Astrocyte of the hippocampus (primary cell): ENCODE measurements around the gene CFI.

Experiments
- DNase-seq: peaks from one replicate; pipeline ENCODE4 v3.0.0; 2011; ENCODE audit warnings: low read depth, low spot score

CFI gene

GRCh38 chr4:109730619-109731545 lies 70.9 kb downstream of the CFI start:
- DNase-seq: no peak

DNA sequence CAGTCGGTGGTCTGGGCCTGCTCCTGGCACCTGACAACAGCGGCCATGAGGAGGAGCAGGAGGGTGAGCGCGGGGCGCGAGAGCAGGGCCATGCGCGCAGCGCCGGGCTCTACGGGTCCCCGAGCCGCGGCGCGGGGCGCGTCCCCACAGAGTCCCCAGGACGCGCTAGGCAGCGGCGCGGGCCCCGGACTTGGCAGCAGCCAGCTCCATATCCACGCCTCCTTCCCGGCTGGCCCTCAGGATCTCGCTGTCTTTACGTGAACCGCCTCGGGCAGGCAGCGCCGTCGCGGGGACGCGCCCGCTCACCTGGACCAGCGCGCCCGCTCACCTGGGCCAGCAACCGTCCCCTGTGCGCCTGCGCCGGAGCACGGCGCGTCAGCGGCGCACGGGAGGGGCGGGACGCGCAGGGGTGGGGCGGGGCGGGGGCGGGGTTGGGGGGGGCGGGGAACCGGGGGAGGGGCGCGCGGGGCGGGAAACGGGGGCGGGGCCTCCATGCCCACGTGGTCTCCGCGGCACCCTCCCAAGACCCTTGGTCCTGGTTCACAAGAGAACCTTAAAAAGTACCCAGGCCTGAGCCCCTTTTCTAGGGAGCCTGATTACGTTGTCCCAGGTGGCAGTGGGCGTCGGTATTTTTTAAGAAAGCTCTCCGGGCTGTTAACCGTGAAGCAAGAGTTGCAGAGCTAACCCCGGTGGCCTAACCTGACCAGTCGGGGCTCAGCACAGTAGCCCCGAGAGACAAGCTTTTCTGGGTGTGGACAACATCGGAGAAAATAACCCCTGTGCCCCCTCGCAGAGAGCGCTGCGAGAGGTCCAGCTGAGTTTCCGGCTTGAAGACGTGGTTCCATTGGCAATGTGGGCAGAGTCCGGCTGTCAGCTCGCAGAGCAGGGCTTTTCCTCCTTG lies 71.8 kb downstream of the CFI start, which contains the start of gene PLA2G12A:
PLA2G12A (minus strand) TSS at position 353 of the 901 bp plus-strand sequence; CDS start at position 92, 261 bp downstream.
- peak; percentile 86 for DNase-seq

DNA sequence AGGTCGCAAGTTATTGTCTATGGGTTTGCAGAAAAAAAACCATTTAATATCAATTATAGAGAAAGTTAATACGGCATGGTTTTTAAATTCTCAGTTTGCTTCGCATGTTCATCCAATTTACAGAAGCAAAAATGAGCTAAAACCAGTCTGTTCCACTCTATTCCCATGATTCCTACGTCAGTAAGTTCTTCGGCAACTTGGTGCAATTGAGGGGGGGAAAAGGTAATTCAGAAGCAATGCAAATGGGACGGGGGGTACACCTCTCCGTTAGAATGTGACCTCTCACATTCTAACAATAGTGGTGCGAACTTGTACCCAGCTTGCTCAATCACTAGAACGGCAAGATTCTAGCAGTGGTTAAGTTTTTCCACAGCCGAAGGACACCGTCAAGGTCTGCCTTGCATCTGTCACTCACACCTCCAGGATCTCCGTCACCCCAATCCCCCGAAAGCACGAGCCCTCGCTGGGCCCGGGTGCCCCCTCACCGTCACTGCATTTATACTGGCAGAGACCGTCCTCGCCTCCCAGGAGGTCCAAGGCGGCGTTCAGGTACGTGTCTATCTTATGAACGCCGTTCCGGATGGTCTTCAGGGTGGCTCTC lies 72.6 kb downstream of the CFI start:
- DNase-seq: peak; percentile 52

DNA sequence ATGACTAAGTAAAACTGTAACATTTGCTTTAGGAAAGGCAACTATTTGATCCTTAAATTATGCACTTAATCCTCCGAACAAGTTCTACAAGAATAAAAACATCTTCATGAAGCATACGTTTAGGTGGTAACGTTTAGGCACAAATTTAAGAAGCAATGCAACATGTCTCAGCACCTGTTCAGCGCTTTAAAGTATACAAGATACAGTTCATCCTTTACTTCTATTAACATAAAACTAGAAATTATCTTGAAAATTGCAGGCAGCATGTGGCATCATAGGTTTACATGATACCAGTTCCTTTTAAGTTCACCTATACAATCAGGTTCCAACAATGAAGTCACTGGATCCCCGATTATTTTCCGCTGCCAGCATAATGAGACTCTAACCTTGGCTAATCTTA lies 73.4 kb downstream of the CFI start:
- no peak for DNase-seq

DNA sequence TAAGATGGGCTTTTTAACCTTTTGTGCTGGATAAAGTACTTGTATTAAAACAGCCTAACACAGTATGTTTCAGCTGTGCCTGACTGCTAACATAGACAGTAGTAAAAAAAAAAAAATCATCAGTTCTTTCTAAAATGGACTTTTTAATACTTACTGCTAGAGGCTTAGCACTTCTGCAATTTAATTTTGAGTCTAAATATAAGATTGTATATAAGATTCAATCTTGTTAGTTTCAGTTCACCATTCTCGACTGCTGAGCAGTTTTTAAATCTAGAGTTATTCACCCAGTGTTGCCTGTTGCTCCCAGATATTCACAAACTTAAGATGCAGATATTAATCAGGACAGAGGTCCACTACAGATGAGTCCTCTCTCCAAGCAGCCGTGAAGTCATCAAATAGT lies 78.7 kb downstream of the CFI start:
- no peak for DNase-seq

GRCh38 chr4:109722357-109722756 lies 79.4 kb downstream of the CFI start:
- no peak for DNase-seq

DNA sequence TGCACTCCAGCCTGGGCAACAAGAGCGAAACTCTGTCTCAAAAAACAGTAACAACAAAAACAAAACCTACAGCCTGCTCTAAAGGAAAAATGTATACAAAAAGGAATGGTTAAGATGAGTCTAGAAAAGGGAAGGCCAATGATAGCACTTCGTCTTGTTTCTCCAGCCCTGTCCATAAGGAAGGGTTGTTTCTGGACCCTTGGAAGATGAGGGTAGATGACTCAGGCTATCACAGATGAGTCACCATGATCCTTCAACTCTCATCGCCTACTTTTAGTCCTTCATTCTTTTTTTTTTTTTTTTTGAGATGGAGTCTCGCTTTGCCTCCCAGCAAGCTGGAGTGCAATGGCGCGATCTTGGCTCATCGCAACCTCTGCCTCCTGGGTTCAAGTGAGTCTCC lies 80.8 kb downstream of the CFI start:
- DNase-seq: no peak

DNA sequence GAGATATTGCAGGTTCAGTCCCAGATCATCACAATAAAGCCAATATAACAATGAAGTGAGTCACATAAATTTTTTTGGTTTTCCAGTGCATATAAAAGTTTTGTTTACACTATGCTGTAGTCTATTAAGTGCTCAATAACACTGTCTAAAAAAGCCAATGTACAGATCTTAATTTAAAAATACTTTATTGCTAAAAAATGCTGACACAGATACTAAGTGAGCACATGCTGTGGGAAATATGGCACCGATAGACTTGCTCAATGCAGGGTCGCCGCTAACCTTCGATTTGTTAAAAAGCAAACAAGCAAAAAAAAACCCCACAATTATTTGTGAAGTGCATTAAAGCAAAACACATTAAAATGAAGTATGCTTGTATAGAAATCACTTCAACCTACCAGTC lies 82.2 kb downstream of the CFI start:
- no peak for DNase-seq

GRCh38 chr4:109718759-109719158 lies 83.0 kb downstream of the CFI start:
- no peak for DNase-seq

DNA sequence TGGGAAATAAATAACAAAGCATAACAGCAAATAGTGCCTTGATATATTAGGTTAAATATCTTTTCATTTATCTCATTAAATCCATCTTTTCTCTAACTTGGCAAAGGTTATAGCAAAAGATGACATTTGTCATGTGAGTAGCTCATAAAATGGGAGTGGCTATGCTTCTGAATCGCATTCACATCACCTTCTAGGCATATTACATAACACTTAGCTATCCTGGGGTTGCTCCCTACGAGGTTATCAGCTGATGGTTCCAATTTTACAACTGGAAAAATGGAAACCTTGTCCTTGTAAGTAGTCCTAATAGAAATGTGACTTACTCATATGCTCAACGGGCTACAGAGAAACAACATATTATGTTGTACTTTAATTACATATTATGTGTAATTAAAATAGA lies 88.3 kb downstream of the CFI start:
- no peak for DNase-seq

DNA sequence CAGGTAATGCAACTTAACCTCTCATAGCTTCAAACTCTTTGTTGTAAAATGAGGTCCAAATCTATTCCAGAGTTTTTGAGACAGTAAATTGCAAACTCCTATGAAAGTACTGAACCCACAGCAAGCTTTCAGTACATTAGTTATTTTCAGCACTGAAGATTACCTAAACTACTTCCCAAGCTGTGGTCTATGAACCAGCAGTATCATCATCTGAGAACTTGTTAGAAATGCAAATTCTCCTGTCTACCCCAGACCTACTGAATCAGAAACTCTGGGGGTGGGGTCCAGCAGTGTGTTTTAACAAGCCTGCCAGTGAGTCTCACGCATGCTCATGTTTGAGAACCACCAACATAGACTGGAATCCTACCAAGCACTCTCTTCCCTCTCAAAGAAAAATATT lies 92.8 kb downstream of the CFI start:
- DNase-seq: peak; percentile 11

GRCh38 chr4:109708435-109708834 lies 93.4 kb downstream of the CFI start:
- peak; percentile 16 for DNase-seq

- peak; percentile 21 for DNase-seq
Observed at GRCh38 chr4:109703664-109704361, 98.0 kb downstream of the CFI start.

- DNase-seq: peak; percentile 90
Observed at GRCh38 chr4:109702950-109703663, 98.7 kb downstream of the CFI start, which contains the start of gene CASP6. CASP6 (minus strand) TSS chr4:109703445; CDS start chr4:109703395, 50 bp downstream.

DNA sequence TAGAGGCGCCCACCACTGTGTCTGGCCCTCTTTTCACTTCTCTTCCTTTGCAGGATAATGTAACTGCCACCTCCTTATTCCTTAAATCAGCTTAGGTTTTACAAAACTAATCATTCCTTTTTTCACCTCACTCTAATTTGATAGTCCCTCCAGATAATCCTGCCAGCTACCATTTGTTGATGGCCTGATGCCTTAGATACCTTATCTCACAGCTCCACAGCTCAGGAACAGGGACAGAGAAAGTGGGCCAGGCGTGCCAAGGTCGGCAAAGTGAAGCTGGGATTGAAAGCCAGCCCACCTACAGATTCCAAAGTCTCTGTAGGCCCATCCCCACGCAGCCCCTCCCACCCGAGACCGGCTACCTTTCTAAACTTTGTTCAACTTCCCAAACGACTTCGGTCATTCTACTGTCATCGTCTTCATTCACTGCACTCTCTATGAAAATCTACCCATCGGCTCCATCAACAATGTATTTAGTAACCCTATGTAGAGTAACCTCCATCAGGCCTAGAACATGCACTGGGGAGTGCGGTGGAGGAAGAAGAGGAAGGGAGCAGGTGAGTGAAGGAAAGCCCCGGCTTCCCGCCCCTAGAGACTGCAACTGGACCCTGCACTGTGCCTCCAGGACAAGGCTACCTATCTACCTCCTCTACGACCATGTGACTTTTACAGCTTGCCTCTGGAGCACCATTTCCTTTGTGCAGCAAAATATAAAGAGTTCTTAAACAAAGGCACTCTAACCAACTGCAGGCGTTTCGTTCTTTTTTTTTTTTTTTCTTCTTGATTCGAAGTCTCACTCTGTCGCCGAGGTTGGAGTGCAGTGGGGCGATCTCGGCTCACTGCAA lies 100.0 kb downstream of the CFI start:
- peak; percentile 17 for DNase-seq

DNA sequence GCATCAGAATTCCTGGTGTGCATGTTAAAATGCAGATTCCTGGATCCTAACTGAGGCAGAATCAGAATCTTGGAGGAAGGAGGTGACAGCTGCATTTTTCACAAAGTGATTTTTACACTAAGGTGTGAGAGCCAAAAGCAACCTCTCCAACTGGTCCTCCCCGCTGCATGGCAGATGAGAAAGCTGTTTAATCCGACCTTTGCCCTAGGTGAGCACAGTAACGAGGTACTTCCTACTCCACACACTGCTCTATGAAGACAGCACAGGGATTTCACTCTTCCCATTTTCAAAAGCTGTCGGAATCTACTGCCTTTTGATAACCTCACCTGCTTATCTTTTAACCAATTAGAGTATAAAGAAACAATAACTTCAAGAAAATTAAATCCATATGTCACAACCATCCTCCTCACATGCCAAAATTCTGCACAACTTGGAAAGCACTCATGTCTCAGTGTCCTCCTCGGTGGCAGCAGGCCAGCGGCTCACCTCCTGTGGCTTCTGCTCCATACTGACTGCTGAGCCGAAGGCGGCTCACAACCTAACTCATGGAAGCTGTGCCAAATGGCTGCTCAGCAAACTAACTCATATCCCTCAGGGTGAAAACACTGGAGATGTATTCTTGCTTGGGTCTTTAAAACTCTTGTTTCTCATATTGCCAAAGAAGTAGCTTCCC lies 102.1 kb downstream of the CFI start:
- peak; percentile 19 for DNase-seq

- no peak for DNase-seq
Observed at GRCh38 chr4:109698656-109699055, 103.1 kb downstream of the CFI start.

DNA sequence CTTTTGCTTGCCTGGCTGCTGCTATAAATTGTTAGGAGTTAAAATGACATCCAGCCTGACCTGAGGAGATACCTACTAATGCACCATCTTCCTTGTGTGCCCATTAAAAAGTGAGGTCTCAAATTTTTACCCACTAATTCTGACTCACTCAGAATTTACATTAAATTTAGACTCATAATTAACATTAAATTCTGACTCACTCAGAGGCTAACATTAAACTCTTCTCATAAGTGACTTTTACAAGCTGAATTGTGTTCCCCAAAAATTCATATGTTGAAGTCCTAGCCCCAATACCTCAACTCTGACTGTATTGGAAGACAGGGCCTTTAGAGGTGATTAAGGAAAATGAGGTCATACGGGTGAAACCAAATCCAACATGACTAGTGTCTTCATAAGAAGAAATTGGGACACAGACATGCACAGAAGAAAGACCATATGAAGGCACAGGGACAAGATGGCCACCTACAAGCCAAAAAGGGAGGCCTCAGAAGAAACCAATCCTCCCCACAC lies 110.3 kb downstream of the CFI start:
- no peak for DNase-seq
